ENCODE data around the gene DLG3.
"Not testable (repeated sequence)": the region's sequence is repeated elsewhere in the genome, so short reads cannot be mapped to it uniquely, and the experiment has no call there.

The DLG3 gene

DNA sequence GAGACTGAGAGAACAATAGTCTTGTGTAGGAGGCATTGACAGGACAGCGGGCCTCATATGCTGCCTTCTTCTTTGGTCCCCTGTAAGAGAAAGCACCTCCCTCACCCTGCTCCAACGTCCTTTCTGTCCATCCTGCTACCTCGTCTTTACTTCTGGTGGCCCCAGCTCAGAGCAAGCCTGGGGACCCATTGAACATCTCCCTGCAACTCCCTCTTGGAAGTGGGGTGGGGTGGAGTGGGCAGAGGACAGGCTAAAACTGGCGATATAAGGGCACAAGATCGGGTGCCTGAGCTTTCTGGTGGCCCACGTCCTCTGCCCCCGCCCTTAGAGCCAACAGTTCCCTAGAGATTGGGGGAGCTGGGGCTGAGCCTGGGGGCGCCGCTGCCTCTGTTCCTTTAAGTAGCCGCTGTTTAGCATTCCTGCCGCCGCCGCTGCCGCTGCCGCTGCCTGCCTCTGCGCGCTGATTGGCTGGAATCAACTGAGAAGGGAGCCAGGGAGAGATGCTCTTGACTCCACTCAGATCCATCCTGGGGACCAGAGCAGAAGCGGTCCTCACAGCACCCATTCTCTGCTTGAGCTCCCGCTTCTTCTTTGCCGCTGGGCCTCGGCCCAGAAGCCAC is at the start of gene DLG3:
TSS of gene DLG3 (plus strand) at position 510 of the 620 bp plus-strand sequence. CDS start 367 bp downstream, outside the sequence.
- DNase-seq (ENCODE audit: low read depth) = no peak

DNA sequence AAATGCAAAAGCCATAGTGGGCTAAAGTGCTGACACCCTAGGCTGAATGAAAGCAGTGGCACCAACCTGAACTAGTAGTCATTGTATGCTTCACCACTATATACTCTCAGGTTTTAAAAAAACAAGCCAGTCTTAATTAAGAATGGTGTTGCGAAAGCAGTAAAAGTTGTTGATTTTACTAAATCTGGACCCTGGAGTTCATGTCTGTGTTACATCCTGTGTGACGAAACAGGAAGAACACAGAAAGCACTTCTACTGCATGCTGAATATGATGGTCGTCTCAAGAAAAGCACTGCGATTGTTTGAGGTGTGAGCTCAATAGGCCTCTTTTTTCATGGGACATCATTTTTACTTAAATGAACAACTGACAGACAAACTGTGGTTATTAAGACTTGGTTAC is 45.7 kb upstream of the DLG3 start:
- no peak for DNase-seq (ENCODE audit: low read depth)

DNA sequence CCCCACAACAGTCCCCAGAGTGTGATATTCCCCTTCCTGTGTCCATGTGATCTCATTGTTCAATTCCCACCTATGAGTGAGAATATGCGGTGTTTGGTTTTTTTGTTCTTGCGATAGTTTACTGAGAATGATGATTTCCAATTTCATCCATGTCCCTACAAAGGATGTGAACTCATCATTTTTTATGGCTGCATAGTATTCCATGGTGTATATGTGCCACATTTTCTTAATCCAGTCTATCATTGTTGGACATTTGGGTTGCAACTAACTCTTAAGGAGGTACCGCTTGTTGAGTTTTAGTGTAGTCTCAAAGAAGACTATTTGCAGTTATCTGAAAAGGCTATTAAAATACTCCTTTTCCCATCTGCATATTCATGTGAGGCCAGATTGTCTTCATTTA is 44.5 kb upstream of the DLG3 start:
- DNase-seq (ENCODE audit: low read depth) = not testable (repeated sequence)

DNA sequence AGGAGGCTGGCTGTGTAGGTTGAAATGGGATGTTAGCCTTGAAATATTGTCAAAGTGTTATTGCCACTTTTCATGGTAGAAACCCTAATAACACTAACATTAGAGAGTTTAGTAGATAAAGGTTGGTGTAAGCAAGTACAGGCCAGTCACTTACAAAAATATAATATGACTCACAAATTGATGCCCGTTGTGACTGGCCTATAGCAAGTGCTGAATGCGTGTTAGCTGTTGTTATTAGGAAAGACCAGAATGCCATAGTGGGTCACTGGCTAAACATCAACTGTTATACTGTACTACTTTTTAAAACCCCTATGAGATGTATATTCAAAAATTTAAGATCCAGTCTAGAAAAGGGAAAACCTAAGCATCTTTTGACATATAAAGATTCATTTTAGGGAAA is 41.9 kb upstream of the DLG3 start:
- DNase-seq (ENCODE audit: low read depth) = no peak

DNA sequence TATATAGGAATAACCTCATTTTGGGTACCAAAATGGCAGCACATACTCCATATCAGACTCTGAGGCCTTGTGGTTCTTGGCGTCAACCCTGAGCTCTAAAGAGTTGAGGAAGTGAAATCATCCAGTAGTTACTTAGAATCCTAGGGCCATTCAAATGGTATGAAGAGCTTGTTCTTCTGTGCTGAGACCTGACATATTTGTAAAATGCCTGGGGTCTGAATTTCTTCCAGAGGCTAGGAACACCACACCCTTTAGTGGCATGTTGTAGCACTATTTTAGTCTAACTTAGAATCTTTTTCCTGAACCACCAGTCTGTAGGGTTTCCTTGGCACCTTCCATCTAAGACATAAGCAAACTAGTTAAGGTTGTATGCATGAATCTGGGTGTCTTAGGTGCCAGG is 39.6 kb upstream of the DLG3 start:
- DNase-seq (ENCODE audit: low read depth) = no peak

DNA sequence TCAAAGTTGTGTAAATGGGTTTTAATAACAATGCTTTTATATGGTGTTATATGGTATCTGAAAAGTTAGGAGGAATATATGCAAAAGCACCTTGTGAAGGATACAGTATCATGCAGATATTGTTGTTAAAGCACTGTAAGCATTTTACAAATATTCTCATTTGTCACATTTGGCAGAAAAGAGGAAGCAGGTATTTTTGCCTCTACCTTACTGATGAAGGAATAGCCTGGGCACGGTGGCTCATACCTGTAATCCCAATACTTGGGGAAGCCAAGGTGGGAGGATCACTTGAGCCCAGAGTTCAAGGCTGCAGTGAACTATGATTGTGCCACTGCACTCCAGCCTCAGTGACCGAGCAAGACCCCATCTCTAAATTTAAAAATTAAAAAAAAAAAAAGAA is 33.7 kb upstream of the DLG3 start:
- no peak for DNase-seq (ENCODE audit: low read depth)

DNA sequence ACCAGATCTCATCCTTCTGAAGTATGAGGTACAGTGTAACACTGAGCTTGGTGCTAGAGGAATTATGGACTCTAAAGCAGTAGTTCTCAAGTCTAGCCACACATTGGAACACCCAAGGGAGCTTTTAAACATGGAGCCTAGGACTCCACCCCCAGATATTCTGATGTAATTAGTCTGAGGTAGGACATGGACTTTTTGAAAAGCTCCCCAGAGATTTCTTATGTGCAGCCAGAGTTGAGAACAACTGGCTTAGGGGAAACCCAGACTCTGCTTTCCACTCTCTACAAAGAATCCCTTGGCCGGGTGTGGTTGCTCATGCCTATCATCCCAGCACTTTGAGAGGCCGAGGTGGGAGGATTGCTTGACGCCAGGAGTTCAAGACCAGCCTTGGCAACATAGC is 33.2 kb upstream of the DLG3 start:
- no peak for DNase-seq (ENCODE audit: low read depth)

DNA sequence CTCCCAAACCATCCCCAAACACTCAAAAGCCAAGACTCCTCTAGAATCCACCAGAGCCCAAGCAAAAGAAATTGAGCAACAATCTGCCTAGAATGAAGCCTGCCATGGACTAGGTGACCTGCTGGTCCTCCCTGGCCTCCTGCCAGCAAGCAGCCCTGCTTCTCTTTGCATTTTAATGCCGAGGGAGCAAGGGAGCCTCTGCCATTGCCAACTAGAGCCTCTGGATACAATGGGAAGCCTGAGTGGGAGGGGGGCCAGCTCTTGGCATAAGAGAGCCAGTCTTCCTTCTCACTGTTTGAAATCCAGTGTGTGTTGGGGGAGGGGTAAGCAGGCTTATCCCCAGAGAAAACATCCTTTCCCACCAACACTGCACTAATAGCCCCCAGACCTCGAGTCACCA is 23.0 kb upstream of the DLG3 start:
- no peak for DNase-seq (ENCODE audit: low read depth)

DNA sequence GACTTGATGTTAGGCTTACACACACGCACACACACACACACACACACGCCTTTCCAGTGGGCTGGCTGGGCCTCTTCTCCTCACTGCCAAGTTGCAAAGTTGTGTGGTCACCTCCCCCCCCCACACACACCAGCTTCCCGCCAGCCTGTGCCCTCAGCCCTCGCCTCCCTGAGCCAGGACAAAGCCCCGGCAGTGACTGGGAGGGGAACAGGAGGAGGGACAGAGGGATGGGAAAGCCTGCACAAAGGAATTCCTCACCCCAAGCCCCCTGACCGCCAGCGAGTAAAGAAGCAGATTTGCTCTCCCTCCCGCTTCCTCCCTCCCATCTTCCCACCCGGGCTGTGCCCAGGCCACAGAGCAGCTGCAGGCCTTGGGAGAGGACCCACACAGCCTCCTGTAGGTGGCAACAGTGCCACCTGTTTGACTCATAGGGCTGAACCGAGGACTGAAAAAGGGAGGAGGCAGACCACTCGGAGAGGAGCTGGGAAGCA is 21.7 kb upstream of the DLG3 start, which contains the start of gene GDPD2:
TSS of gene GDPD2 (plus strand) at position 464 of the 491 bp plus-strand sequence. CDS start 1,671 bp downstream, outside the sequence.
- no peak for DNase-seq (ENCODE audit: low read depth)

DNA sequence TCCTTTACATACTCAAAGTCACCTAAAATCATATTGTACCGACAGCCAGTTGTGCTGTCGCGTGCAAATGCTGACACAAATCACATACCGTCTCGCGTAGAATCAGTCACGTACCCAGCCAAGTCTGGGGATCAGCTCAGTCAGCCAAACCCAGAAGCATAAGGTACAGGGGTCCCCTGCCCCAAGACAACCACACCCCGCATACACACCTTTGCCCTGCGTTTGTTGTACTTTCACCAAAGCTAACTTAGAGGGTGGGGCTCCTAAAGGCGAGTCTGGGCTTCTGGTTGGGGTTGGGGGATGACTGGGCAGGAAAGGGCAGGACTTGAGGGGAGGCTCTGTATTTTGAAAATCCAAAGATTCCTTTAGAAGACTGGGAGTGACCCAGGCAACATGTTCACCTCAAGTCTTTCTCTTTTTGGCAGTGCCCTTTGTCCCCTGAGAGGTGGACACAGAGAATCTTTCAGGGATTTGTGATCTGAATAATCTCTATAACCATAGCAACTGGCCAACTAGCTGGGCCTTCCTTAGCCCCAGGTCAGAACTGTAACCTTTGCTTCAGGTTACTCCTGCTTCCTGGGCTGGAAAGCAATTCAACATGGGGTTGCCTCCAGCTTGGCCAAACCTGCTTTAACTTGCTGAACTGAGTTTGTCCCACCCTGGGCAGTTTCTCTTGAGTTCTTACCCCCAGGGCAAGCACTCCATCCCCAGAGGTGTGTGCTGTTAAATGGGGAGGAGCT is 20.5 kb upstream of the DLG3 start:
- DNase-seq (ENCODE audit: low read depth) = no peak

DNA sequence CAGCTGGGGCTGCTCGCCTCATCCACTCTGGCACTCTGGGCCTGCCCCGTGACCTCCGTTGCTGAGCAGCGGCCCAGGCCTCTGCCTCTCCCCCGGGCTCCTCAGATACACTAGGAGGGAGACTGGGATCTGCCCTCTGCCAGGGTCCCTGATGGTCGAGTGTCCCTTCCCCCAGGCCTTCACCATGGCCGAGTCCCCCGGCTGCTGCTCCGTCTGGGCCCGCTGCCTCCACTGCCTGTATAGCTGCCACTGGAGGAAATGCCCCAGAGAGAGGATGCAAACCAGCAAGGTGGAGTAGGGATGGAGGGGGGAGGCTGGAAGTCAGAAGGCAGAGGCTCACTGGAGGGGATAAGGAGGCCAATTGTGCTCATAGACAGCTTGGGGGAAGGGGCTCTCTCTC is 19.8 kb upstream of the DLG3 start:
- DNase-seq (ENCODE audit: low read depth) = no peak

DNA sequence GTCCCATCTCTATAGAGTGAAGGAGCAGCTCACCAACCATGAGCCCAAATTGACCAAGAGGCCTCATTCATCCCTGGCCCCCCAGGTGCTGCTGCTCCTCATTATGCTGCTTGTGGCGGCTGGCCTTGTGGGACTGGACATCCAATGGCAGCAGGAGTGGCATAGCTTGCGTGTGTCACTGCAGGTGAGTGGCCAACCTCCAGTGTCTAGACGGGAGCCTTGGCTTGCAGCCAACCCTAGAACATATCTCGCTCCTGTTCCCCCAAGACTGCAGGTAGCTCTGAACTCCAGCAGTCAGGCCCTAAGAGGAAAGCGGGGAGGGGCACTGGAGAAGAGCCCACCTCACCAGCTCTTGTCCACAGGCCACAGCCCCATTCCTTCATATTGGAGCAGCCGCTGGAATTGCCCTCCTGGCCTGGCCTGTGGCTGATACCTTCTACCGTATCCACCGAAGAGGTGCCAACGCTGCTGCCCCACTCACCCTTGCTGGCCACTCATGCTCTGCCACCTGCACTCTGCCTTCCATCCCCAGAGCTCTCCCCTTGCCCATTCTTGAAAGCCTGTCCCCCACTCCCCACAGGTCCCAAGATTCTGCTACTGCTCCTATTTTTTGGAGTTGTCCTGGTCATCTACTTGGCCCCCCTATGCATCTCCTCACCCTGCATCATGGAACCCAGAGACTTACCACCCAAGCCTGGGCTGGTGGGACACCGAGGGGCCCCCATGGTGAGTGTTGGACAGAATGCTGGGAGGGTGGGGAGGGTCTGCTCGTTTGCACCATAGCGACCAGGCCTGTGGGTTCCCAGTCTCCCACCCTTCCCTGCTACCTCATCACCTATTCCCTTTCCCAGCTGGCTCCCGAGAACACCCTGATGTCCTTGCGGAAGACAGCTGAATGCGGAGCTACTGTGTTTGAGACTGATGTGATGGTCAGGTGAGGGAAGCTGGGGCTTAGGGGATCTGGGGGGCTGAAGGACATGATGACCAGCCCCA is 18.1 kb upstream of the DLG3 start:
- no peak for DNase-seq (ENCODE audit: low read depth)

DNA sequence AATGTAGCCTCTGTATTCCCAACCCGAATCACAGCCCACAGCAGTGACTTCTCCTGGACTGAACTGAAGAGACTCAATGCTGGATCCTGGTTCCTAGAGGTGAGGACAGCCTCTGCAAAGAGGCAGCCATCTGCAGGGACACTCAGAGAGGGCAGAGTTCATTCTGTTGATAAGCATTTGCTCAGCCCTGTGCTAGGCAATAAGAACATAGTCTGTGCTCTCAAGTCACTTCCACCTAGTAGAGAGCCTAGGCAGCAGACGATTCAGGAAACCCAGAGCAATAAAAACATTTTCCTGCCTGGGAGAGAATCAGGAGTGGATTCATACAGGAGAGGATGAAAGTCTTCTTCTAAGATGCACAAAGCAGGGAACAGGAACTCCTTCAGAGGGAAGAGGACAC is 17.3 kb upstream of the DLG3 start:
- DNase-seq (ENCODE audit: low read depth) = no peak

DNA sequence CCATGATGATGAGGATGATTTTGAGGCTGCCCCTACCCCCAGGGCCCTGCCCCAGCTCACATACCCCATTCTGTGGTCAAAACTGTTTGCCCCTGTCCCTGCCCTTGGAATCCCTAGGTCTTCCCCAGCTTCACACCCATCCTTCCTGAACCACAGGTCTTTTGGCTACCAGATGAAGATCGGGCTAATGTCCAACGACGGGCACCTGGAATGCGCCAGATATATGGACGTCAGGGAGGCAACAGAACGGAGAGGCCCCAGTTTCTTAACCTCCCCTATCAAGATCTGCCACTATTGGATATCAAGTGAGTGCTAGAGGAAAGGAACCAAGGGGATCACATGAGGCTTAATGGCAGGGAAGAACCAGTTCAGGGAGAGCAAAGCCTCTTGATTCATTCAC is 14.9 kb upstream of the DLG3 start:
- DNase-seq (ENCODE audit: low read depth) = no peak

DNA sequence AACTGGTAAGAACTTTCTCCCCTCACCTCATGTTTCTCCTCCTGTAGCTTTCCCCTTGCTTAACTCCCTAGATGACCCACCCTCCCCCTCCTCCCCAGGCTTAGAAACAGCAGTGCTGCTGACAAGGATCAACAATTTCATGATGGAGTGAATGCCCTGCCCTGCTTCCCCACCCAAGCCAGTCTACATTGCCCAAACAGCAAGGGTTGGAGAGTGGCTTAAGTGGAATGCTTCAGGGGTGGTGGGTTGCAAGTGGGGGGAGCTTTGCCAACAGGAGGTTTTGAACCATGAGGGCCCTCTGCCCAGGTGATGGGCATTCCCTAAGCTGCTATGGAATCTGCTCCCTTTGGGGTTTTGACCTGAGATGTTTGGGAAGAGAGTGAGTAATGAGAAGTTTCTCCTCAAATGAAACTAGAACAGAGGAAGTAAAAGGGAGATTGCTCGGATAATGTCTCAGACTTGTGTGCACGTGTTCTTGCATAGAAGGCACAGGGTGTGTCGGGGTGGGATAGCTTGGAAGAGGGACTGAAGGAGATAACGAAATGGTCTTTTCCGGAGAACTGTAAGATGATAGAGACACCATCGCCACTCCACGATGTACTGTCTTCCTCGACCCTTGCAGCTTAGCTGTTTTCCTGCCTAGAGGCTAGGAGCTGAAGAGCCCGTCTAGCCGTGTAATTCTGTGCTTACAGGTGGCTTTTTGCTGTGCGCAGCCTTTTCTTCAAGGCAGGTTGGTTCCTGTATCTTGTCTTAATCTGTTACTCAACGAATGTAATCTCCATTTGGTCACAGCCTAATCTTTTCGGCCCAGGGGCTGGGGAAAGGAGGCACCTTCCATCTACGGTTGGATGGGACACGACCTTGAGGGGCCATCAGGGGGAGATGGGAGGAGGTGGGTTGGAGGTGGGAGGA is 11.4 kb upstream of the DLG3 start:
- no peak for DNase-seq (ENCODE audit: low read depth)

DNA sequence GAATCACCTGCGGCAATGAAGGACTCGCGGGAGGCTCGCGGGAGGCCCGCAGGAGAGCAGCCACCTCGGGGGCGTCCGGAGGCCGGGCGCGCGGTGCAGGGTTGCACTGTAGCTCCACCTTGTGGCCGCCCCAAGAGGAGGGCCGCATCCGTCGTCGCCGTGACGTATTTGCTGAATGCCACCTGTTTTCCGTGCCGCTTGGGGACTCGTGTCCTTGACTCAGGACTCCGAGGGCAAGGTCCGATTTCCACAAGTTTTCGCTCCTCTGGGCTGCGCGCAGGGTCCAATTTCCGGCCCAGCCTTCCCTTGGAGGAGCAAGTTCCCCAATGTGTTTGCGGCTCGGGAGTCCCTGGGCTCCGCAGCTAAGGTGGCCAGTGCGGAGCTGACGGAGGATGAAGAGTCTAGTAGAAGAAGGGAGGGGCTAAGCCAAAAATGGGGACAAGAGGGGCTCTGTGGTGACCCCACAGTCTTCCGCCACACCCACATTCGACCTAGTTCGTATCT is 10.7 kb upstream of the DLG3 start:
- no peak for DNase-seq (ENCODE audit: low read depth)

DNA sequence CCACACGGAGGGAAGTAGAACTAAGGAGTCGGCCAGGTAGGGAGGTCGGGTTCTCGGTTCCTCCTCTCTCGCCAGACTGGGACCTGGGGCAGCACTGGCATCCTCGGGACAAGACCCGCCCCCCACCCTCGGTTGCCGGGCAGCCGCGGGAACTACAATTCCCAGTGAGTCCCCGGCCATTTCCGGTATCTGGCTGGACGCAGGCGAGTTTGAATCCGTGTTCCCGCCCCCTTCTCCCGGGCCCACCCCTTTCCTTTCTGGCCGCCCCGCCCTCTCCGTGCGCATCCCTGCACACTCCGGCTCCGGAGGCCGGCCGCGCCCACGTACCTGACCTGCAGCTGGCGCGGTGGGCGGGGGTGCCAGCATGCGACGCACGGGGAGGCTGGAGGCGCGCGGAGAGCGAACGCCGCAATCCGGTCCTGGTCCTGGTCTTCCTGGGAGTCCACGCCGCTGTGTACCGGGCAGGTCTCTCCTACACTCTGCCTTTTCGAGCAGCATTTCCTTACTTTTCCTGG is 10.2 kb upstream of the DLG3 start:
- no peak for DNase-seq (ENCODE audit: low read depth)

DNA sequence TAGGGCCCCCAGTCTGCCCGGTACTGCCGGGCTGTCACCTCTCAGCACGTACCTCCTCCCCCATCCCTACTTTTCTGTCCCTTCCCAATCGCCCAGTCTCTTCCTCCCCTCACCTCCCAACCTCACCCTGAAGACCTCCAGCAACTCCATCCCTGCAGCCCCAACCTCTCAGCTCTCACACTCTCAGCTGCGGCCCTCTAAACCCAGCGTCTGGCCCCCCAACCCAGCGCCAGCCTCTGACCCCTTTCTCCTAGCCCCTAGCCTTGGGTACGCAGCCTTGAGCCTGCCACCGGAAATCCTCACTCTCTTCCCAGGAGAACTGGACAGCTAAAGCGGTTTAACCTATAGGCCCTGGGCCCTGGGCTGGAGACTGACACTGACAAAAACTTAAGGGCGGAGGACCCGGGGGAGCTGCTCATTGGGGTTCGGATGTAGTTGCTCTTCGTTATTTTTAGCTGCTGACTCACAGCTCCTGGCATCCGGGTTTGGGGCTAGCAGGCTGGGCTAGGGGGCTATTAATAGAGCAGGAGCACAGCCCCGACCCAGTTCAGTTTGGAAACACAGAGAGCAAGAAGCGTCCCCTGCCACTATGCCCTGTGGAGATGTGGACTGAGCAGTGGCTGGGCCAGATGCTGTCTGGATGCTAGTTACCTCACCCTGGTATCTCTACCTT is 9.6 kb upstream of the DLG3 start:
- DNase-seq (ENCODE audit: low read depth) = no peak

DNA sequence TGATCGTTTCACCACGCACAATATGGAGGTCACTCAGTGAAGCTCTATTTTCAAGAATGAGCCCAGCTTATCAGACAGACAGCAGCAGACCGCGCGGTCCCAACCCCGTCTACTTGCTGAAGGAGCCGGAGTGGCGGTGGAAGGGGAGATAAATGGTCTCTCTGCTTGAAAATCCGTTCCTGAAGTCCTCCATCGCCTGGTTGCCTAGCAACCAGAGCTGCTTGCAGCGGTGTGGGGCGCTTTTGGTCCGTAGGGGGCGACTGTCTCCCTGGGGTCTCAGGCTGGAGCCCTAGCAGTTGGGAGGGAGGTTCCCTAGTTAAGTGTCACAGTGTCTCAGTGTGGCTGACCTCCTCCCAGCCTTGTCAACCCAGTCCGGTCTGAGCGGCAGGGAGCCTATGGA is 8.3 kb upstream of the DLG3 start:
- no peak for DNase-seq (ENCODE audit: low read depth)

DNA sequence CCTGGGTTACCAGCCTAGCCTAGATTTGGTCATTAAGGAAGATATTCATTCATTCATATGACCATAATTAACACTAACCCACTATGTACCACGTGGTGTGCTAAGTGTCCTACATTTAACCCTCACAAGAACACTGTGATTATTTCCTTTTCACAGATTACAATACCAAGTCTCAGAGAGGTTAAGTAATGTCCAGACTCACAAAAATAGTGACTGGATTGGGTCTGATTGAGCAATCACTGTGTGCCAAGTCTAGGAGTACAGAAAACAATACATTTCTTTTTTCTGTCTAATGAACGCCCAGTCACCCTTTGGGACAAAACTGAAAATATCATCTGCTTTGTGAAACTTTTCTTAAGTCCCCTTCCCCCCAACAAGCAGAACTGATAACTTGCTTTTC is 7.6 kb upstream of the DLG3 start:
- no peak for DNase-seq (ENCODE audit: low read depth)

Data from non-pigmented ciliary epithelial cell (primary cell).